ENCODE data around the gene MAPK6.
"Not testable (repeated sequence)": the region's sequence is repeated elsewhere in the genome, so short reads cannot be mapped to it uniquely, and the experiment has no call there.

The MAPK6 gene

DNA sequence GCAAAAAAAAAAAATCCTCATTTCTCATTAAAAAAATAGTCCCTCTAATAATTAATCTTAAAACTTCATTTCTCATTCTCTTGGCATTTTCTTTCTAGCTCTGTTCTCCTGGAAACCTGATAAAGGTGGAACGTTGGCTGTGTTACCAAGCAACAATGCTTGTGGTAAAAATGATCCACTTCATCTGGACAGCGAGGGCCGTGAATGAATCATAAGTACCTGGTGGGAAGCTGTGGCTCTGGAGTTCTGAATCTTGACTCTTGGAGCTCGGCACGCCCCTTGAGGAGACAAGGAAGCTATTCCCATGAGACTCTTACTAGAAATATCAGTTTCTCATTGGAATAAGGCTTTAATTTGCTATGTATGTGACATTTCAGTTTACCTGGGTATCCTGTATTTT lies 61.0 kb downstream of the MAPK6 start:
- no peak for DNase-seq (ENCODE audit: low spot score)

DNA sequence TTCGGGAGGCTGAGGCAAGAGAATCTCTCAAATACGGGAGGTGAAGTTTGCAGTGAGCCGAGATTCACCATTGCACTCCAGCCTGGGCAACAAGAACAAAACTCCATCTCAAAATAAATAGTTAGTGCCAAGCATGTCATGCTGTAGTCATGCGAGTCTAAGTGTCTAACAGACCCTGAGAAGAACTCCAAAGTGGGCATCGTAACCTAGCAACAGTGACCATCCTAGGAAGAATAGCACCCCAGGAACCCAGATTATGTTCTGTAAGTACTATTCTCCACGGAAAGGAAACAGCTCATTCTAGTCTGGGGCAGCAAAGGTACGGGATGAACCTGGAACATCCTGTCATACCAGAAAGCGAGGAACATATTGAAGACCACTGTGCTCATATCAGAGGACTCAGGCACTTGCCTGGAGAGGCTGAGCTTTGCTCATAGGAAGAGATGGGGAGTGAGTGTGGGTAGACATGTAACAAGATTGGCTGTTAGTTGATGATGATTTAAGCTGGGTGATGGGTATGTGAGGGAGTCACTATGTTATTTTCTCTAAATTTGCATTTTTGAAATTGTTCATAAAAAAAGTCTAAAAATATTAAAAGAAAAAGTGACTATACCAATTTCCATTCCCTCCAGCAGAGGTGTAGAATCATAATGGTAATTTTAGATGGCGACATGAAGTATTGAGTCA lies 61.8 kb downstream of the MAPK6 start:
- DNase-seq (ENCODE audit: low spot score), result no peak

DNA sequence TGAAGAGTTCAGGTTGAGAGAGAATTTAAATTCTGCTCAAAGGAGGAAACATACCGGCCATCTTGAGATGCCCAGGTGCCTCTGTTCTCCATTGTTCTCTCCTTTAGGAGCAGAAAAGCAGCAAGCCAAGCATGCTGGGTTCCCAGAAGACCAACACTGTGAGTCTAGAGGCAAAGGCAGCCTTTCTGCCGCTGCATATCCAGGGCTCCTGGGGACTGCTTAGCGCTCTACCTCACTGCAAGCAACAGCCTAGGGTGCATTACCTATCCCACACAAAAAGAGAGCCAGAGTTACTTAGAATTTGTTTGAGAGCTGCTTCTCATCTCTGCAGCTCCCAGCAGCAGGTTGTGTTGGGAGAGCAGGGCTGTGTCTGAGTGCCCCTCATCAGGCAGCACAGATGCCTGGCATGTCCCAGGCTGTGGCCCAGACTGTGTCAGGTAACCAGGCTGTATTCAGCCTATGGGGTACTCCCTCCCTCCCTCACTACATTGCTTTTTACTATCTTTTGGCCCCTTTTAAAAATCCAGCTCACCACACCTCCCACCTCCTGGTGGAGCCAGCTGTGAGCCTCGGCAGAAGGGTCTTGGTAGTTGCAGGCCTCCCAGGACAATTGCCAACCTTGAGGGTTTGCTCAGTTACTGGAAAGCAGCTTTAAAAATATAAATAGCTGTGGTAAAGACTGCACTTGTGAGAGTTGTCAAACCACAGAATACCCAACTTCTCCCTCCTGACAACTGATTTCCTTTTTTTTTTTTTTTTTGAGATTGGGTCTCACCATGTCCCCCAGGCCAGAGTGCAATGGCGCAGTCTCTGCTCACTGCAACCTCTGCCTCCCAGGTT lies 63.4 kb downstream of the MAPK6 start:
- no peak for DNase-seq (ENCODE audit: low spot score)

DNA sequence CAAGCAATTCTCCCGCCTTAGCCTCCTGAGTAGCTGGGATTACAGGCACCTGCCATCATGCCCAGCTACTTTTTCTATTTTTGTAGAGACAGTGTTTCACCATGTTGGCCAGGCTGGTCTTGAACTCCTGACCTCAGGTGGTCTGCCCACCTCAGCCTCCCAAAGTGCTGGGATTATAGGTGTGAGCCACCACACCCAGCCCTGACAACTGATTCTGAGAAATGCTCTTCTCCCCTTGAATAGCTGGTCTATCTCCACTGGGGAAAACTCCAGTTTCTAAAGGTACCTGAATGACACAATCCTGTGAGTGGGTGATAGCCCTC lies 64.0 kb downstream of the MAPK6 start:
- DNase-seq (ENCODE audit: low spot score), result not testable (repeated sequence)

DNA sequence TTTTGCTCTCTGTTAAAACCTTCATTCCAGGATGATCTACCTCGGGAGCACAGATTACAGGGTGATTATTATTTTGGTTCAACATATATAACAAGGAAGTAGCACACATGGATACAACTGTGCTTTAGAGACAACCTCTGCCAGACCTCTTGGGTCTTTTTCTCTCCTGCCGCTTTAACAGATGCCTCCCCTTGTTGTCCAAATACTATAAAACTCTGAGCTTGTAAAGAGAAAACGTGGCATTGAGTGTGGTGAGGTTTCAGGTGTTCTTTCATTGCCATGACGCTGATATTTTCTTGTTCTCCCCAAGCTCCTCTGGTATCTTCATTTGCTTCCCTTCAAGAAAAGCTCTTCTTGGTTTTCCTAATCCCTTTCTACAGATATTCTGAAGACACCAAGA lies 64.6 kb downstream of the MAPK6 start:
- DNase-seq (ENCODE audit: low spot score), result no peak

DNA sequence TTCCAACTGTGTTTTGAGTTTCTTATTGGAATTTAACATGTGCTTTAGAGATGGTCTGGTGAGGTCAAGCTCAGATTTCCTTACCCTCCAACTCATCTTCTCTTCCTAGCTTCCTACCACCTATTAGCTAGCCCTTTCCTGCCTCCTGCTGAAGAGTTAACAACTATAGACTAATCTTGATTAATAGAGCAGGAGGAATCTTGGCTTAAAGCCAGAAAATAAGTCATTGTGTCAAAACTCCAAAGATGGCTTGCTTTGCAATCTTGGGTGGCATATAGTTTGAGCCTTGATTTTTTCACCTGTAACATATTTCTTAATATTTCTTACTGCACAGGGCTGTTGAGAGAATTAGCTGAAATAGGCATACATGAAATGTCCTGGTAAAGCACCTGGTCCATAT lies 66.3 kb downstream of the MAPK6 start:
- no peak for DNase-seq (ENCODE audit: low spot score)

DNA sequence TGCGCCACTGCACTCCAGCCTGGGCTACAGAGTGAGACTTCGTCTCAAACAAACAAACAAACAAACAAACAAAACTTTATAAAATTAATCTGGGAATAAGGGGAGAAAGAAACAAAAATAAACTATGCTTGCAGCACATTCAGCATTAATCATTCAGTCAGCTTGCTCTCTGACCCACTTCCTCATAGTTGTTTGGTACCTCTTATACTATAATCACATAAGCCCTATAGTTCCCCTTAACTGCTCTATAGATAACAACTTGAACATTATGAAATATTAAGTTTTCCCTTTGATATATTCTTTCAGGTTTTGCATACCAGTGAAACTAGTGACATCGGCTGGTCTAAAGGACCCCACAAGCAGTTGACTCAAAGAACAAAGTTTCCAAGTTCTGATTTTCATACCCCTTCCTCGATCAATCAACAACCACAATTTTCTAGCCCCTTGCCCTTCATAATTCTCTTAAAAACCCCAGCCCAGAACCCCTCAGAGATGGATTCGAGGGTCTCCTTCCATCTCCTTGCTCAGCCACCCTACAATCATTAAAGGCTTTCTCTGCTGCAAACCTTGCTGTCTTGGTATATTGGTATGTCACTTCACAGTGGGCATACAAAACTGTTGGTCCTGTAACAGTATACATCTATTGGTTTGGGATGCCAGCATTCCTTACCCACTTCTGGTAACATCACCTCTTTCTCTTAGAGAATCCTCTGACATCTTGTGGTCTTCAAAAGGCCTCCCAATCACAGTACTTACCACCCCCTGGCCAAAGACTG lies 67.2 kb downstream of the MAPK6 start:
- DNase-seq (ENCODE audit: low spot score), result no peak

DNA sequence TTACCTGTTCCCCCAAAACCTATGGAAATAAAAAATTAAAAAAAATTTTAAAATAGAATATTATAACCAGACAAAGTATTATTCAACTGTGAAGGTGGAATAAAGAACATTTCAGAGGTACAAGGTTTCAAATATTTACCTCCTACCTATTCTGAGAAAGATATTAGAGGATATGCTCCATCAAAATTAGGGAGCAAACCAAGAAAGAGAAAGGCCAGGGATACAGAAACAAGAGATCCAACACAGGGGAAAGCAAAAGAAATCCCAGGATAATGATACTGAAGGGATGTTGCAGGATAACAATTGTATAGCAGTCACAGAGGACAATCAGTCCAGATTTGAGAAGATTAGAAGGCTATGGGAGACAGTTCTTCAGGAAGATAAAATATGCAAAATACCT lies 71.2 kb downstream of the MAPK6 start:
- no peak for DNase-seq (ENCODE audit: low spot score)

DNA sequence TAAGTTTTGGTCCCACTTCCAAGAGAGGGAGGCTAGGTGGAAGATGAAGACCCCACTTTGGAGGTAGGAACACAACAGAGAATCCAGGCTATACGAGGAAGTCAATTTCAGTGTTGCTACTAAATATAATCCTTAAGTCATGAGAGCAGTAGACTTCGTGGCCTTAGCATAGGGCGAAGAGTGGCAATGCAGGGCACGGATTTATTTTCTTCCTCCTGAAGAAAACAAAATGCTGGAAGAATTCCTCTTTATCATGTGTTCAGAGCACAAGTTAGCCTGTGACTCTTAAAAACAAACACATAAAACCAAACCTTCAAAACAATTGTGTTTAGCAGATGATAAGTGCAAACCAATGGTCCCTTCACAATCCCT lies 74.1 kb downstream of the MAPK6 start:
- DNase-seq (ENCODE audit: low spot score), result no peak

DNA sequence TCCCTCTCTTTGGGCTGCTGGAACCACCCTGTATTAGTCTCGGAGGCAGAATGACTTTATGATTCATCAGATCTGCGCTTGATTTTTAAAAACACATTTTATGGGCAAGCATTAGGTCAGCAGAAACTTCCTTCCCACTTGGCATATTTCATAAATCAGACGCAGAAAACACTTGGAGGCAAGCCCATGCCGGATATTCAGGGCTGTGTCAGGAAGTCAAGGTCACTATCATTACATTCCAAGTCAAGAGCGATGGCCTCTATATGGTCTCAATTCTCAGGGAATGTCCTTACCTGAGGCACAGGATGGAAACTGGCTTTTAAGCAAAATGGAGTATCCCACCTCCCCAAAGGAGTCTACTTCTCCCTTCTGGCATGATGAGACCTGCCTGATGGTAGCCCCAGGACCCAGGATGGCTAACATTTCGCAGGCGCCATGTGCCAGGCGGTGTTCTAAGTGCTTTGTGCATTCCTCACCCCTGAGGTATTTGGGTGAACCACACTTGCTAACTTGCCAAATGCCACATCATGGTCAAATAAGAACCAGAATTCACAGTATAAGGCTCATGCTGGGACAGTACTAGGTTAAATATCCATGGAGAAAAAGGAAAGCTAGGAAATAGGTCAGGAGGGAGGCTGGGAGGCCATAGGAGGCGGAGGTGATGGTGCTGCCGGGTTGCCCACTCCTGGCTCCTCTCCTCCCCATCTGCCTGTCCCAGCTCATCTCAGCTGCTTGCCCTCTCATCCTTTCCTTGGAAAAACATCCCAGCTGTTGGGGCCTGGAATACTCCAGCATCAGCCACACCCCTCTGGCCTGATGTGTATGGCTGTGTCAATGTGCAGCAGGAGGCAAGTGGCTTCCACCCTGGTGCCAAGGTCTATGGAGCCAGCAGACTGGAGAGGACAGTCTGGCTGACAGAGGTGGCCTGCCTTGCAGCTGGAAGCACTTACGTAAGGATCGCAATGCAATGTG lies 74.8 kb downstream of the MAPK6 start:
- DNase-seq (ENCODE audit: low spot score), result no peak

DNA sequence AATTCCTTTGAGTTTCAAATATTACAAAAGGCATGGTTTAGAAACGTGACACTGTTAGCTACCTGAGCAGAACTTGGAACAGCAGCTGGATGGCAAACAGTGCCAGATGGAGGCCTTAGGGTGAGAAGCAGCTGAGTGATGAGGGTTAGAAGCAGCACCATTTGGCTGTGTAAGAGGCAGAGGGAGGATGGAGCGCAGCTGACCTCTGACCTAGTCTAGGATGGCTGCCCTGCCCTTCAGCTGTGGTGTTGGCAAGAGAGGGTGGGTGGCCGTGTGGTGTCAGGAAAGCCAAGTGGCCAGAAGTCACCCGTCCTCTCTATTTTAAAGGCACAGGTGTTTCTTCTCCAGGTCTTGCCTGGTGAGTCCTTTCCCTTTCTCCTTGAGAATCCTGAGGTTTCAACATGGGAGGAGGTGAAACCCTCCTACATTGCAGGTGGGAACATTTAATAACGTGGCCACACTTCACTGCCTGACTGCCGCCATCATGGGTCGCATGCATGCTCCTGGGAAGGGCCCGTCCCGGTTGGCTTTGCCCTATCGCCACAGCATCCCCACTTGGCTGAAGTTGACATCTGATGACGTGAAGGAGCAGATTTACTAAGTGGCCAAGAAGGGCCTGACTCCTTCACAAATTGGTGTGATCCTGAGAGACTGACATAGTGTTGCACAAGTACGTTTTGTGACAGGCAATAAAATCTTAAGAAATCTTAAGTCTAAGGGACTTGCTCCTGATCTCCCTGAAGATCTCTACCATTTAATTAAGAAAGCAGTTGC lies 76.0 kb downstream of the MAPK6 start:
- DNase-seq (ENCODE audit: low spot score), result no peak

DNA sequence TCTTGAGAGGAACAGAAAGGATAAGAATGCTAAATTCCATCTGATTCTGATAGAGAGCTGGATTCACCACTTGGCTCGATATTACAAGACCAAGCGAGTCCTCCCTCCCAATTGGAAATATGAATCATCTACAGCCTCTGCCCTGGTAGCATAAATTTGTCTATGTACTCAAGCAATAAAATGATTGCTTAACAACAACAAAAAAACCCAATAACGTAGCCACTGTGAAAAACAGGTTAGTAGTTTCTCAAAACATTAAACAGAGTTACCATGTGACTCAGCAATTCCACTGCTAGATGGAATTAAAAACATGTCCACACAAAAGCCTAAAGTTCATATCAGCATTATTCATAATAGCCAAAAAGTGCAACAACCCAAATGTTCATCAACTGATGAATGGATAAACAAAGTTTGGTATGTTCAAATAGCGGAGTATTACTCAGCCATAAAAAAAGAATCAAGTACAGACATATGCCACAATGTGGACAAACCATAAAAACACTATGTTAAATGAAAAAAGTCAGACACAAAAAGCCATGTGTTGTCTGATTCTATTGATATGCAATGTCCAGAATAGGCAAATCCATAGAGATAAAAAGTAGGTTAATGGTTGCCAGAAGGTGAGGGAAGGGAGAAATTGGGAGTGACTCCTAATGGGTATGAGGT lies 76.7 kb downstream of the MAPK6 start:
- no peak for DNase-seq (ENCODE audit: low spot score)

DNA sequence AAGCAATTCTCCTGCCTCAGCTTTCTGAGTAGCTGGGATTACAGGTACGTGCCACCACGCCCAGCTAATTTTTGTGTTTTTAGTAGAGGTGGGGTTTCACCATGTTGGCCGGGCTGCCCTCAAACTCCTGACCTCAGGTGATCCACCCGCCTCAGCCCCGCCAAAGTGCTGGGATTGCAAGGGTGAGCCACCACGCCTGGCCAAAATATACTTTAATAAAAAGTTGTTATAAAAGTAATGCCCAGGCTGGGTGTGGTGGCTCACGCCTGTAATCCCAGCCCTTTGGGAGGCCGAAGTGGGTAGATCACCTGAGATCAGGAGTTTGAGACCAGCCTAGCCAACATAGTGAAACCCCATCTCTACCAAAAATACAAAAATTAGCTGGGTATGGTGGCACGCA lies 77.5 kb downstream of the MAPK6 start:
- not testable (repeated sequence) for DNase-seq (ENCODE audit: low spot score)

DNA sequence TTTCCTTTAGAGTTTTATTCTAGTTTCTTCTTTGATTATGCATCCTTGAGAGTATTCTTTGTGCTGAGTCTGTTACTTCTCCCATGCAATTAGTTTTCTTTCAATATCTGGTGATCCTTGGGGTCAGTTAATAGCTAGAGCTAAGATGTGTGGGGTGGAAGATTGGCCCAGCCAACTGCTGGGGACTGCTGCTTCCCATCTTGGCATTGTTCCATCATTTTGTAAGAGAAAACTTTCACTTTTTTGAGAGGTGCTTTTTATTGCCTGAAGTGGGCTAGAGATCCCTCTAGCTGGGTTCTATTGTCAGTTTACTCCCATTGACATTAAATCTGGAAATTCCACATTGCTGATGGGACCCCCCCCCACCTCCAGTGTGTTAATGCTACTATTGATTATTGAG lies 78.2 kb downstream of the MAPK6 start:
- no peak for DNase-seq (ENCODE audit: low spot score)

DNA sequence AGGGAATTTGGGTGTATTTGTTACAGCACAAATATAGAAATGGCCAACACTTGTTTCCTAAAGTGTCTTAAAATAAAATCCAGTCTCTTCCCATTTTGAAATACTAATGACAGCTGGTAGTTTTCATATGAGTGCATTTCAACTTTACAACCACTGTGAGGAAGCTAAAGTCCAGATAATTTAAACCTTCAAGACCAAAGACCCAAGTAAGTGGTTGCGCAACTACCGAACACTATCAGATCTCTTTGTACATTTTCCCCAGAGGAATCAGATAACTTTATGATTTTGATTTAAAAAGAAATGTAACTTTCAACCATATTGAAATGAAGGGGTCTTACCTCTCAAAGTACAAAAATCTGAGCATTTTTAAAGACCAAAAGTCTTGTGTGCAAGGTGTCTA lies 79.3 kb downstream of the MAPK6 start:
- no peak for DNase-seq (ENCODE audit: low spot score)

DNA sequence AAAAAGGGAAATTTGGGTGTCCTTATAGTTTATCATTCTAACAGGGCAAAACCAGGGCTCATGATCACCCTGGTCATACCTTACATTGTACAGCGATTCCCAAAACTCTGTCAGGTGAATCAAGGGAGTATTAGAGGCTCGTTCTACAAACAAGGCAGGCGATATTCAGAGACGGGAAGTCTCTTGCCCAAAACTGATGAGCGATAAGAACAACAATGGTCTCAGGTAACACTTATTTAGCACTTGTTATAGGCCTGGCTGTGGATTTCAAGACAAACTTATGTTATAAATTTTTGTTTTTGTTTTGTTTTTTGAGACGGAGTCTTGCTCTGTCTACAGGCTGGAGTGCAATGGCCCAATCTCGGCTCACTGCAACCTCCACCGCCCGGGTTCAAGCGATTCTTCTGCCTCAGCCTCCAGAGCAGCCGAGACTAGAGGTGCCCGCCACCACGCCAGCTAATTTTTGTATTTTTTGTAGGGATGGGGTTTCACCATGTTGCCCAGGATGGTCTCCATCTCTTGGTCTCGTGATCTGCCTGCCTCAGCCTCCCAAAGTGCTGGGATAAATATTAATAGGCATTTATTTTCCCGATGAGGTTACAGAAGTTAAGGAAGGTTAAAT lies 80.7 kb downstream of the MAPK6 start:
- no peak for DNase-seq (ENCODE audit: low spot score)

DNA sequence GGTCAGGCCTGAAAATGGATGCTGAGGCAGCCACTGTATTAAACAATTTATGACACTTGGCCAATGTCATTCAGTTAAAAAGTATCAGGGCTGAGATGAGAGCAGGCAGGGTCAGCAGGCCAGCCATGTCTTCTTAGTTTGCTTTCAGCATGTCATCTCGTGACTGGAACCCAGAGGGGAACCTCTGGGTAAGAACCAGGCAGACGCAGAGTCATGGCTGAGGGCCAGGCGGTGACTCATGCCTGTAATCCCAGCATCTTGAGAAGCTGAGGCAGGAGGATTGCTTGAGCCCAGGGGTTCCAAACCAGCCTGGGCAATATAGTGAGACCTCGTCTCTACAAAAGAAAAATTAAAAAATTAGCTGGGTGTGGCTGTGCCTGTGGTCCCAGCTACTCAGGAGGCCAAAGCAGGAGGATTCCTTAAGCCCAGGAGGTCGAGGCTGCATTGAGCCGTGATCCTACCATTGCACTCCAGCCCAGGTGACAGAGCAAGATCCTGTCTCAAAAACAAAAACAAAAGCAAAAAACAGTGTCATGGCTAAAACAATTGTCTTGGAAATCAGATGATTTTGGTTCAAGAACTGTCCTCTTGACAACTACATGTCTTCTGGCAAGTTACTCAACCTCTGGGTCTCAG lies 81.9 kb downstream of the MAPK6 start:
- DNase-seq (ENCODE audit: low spot score), result peak; percentile 34

DNA sequence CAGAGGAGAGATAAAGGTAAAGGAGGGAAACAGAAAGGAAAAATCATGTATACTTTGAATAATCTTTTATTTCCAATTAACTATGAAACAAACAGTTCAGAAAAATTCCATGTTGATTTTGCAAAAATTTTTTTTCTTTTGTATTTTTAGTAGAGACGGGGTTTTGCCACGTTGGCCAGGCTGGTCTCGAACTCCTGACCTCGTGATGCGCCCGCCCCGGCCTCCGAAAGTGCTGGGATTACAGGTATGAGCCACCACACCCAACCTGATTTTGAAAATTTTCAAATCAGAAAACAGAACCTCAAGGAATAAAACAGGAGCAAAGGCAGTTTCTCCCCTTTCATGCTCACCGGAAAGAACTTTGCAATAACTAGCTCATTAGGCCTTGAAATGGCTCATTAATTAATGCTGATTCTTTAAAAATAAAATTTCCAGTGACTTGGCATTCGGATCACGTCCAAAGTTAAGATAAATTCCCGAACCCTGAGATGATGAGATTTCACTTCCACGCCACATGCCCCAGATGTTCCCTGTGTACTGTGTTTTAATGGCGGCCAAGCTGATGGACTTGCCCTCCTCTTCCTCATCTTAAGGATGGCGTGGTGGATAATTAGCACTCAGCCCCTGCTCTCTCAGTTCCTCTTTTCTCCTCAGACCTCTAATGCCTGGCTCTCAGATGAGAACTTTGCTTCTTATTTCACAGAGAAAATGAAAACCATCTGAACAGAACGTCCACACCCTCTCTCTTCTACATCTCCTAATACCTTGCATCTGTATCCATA lies 82.7 kb downstream of the MAPK6 start:
- no peak for DNase-seq (ENCODE audit: low spot score)

DNA sequence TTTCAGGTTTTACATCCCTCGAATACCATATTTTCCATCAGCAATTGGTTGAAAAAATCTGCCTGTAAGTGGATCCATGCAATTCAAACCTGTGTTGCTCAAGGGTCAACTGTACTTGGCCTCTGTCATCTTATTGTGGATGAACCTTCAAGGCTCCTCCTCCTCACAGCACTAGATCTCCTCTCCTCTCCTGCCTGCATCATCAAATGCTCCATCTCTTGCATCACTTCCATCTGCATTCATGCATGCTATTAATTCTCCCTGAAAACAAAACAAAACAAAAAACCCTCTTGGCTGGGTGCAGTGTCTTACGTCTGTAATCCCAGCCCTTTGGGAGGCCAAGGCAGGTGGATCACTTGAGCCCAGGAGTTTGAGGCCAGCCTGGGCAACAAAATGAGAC lies 83.4 kb downstream of the MAPK6 start:
- DNase-seq (ENCODE audit: low spot score), result no peak
